Parathyroid adenoma (tissue), 2 donors: ENCODE results near the gene STX8.

Experiments used
- H2AFZ ChIP-seq: fragments of 300-600 bp; sonication (generic); one replicate; pipeline ENCODE4 v1.7.0; 2017; ENCODE audit warnings: antibody characterized with exemption, mild to moderate bottlenecking
- H3K27ac ChIP-seq: fragments of 300-600 bp; sonication (generic); one replicate; pipeline ENCODE4 v1.7.0; 2017
- H3K27me3 ChIP-seq: fragments of 300-600 bp; sonication (generic); one replicate; pipeline ENCODE4 v1.7.0; 2017; ENCODE audit warnings: low read length; ENCODE audit not compliant: control insufficient read depth, insufficient read depth
- H3K36me3 ChIP-seq: fragments of 300-600 bp; sonication (generic); one replicate; pipeline ENCODE4 v1.7.0; 2017; ENCODE audit warnings: low read length; ENCODE audit not compliant: control insufficient read depth, insufficient read depth
- H3K4me1 ChIP-seq: fragments of 300-600 bp; sonication (generic); one replicate; pipeline ENCODE4 v1.7.0; 2017; ENCODE audit warnings: control low read depth
- H3K4me2 ChIP-seq: fragments of 300-600 bp; sonication (generic); one replicate; pipeline ENCODE4 v1.7.0; 2017; ENCODE audit warnings: low read length
- H3K4me3 ChIP-seq: fragments of 300-600 bp; sonication (generic); one replicate; pipeline ENCODE4 v1.7.0; 2017; ENCODE audit warnings: low read depth, low read length
- H3K79me2 ChIP-seq: fragments of 300-600 bp; sonication (generic); one replicate; pipeline ENCODE4 v1.7.0; 2017; ENCODE audit warnings: control low read depth
- H3K9ac ChIP-seq: fragments of 300-600 bp; sonication (generic); one replicate; pipeline ENCODE4 v1.7.0; 2017; ENCODE audit warnings: mild to moderate bottlenecking
- H3K9me3 ChIP-seq: fragments of 300-600 bp; sonication (generic); one replicate; pipeline ENCODE4 v1.7.0; 2017; ENCODE audit warnings: low read length; ENCODE audit not compliant: control insufficient read depth
- TF ChIP-seq, protein P1 (sequence below): fragments of 300-600 bp; sonication (generic); IDR thresholded peaks from one replicate; pipeline ENCODE4 v1.7.0; 2017; ENCODE audit warnings: antibody characterized with exemption, mild to moderate bottlenecking
- donor health status: primary hyperparathyroidism.

STX8 gene

DNA sequence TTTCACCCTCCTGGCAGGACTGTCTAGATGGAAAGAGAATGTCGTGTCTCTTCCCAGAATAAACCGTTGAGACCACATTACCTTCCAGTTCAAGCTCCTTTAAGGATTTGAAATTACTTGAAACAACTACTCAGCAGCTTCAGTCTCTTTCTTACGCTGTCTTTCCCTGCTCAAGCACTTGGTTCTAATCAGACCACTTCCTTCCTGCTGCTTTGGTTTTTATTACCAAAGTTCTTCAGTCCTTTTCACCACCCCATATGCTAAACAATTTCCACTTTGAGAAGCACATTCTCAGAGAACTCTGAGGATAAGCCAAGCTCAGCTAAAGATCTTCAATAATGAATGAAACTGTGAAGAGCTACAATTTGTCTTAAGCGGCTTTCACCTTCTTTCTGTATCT, 105.4 kb downstream of the STX8 start:
- Histone ChIP-seq H3K27me3 (no peaks in the 10 kb centered on the region), H3K27ac (no peak overlapping the region), H3K79me2 (peaks cover 2% of the 10 kb centered on the region), H2AFZ (no peak overlapping the region), H3K36me3 (no peaks in the 10 kb centered on the region), H3K9me3 (no peaks in the 10 kb centered on the region), H3K4me3 (no peak overlapping the region), H3K4me1 (no peaks in the 10 kb centered on the region), H3K4me2 (no peak overlapping the region), H3K9ac (no peak overlapping the region)
- TF ChIP-seq, protein P1, sequence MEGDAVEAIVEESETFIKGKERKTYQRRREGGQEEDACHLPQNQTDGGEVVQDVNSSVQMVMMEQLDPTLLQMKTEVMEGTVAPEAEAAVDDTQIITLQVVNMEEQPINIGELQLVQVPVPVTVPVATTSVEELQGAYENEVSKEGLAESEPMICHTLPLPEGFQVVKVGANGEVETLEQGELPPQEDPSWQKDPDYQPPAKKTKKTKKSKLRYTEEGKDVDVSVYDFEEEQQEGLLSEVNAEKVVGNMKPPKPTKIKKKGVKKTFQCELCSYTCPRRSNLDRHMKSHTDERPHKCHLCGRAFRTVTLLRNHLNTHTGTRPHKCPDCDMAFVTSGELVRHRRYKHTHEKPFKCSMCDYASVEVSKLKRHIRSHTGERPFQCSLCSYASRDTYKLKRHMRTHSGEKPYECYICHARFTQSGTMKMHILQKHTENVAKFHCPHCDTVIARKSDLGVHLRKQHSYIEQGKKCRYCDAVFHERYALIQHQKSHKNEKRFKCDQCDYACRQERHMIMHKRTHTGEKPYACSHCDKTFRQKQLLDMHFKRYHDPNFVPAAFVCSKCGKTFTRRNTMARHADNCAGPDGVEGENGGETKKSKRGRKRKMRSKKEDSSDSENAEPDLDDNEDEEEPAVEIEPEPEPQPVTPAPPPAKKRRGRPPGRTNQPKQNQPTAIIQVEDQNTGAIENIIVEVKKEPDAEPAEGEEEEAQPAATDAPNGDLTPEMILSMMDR: no peak

DNA sequence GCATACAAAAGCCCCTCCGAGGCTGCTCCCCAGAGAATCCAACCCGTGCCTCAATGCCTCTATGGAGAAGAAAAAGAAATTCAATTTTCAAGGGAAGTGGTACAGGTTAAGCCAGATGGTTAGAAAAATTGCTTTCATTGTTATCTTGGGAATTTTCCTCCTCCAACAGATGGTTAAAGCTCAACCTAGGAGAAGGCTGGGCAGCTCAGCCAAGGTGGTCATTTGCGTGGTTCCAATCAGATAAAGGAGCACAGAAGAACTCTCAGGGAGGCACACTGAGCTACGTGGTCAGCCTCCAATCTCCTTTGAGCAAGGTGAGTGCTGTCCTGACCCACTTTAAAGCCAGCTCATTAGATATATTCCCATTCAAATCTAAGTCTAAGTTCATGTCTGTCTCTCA, 106.7 kb downstream of the STX8 start:
- H3K4me3 ChIP-seq: no peak overlapping the region
- H3K9me3 ChIP-seq: no peaks in the 10 kb centered on the region
- no peaks in the 10 kb centered on the region for H3K27me3 ChIP-seq
- H3K79me2 ChIP-seq: peaks cover 2% of the 10 kb centered on the region
- no peak overlapping the region for H3K27ac ChIP-seq
- H3K36me3 ChIP-seq: no peaks in the 10 kb centered on the region
- no peak overlapping the region for H3K9ac ChIP-seq
- H2AFZ ChIP-seq: no peak overlapping the region
- no peak overlapping the region for H3K4me2 ChIP-seq
- TF ChIP-seq, protein P1: no peak
- no peaks in the 10 kb centered on the region for H3K4me1 ChIP-seq

DNA sequence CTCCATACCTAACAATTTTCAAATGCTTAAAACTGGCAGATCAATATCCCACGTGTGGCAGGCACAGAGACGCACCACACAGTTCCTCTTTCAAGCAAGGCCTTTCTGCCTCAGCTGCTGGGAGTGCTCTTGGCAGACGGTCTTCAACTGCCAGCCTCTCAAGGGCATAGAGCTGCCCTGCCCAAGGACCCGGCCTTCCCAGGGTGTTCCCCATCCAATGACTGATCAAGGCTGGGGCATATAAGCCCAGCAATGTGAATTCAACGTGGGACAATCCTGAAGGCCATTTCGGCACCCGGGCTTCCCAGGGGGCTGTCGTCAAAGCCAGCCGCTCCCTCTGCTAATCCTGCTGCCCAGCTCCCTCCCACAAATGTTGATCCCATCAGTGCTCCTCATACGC, 107.1 kb downstream of the STX8 start:
- no peak overlapping the region for H3K4me3 ChIP-seq
- H3K9me3 ChIP-seq: no peaks in the 10 kb centered on the region
- H3K79me2 ChIP-seq: peaks cover 2% of the 10 kb centered on the region
- H3K4me2 ChIP-seq: no peak overlapping the region
- TF ChIP-seq, protein P1: no peak
- no peaks in the 10 kb centered on the region for H3K36me3 ChIP-seq
- H3K27me3 ChIP-seq: no peaks in the 10 kb centered on the region
- no peak overlapping the region for H2AFZ ChIP-seq
- no peak overlapping the region for H3K27ac ChIP-seq
- H3K9ac ChIP-seq: no peak overlapping the region
- H3K4me1 ChIP-seq: no peaks in the 10 kb centered on the region

DNA sequence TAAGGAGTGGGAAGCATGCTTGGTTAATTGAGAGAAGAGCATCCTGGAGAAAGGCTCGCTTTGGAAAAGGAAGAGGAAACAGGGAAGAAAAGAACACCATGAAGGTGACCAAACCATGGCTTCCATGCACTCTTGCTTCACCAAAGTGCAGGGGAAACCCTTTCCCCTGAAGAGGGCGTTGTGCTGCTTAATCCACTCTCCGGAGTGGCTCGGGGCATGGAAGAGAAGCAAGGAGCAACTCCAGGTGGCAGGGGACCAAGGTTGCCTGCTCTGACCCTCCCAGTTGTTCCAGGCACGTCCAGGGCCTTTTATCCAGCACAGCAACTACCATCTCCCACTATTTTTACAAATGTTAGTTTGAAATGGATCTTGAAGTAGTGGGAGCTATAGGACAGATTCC, 108.1 kb downstream of the STX8 start:
- Histone ChIP-seq H3K27ac (no peak overlapping the region), H3K4me3 (no peak overlapping the region), H3K9ac (no peak overlapping the region), H2AFZ (no peak overlapping the region), H3K79me2 (peaks cover 2% of the 10 kb centered on the region), H3K36me3 (no peaks in the 10 kb centered on the region), H3K27me3 (no peaks in the 10 kb centered on the region), H3K9me3 (no peaks in the 10 kb centered on the region), H3K4me1 (no peaks in the 10 kb centered on the region), H3K4me2 (no peak overlapping the region)
- TF ChIP-seq, protein P1: no peak

DNA sequence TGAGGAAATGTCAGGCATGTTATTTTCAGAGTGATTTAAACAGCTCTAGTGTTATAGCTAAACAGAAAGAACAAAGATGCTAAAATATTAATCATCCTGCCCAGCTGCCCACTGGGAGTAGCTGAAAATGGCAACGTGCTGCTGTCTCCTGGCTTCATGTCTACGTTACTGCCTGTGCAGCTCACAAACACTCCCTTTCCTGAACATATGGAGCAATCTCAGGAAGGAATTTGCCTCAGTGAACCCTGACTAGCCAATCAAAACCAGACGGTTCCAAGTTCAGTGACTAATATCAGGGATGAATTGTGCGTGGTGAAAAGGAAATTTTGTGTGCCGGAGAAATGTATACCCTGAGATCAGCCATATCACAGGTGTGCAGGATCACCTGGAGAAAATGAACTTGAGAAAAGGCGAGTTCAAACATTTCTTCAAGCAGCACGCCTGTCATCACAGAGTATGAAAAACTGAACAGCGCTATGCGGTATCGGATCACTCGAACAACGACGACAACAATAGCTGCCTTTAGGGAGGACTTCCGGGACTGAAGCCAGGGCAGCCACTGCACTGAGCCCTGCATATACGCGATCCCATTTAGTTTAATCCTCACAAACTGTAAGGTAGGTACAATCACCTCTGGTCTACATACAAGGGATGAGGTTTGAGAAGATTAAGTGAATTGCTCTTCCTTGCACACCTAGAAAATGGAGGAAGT, 110.3 kb downstream of the STX8 start:
- no peaks in the 10 kb centered on the region for H3K79me2 ChIP-seq
- no peak overlapping the region for H3K9ac ChIP-seq
- H3K4me3 ChIP-seq: no peak overlapping the region
- no peak overlapping the region for H3K27ac ChIP-seq
- H3K9me3 ChIP-seq: no peaks in the 10 kb centered on the region
- no peak overlapping the region for H2AFZ ChIP-seq
- H3K4me2 ChIP-seq: no peak overlapping the region
- H3K36me3 ChIP-seq: no peaks in the 10 kb centered on the region
- TF ChIP-seq, protein P1: no peak
- H3K4me1 ChIP-seq: no peaks in the 10 kb centered on the region
- H3K27me3 ChIP-seq: no peaks in the 10 kb centered on the region
